ENCODE results near the gene ATOX1. TPM values are rescaled to one million over a fixed set of nuclear protein-coding genes. Genes with fewer than 3 reads are reported as not detected.
"Not testable (repeated sequence)": the region's sequence is repeated elsewhere in the genome, so short reads cannot be mapped to it uniquely, and the experiment has no call there.

The ATOX1 gene
- total and polyA plus RNA-seq, 2 donors, result 90.5 to 145 TPM

DNA sequence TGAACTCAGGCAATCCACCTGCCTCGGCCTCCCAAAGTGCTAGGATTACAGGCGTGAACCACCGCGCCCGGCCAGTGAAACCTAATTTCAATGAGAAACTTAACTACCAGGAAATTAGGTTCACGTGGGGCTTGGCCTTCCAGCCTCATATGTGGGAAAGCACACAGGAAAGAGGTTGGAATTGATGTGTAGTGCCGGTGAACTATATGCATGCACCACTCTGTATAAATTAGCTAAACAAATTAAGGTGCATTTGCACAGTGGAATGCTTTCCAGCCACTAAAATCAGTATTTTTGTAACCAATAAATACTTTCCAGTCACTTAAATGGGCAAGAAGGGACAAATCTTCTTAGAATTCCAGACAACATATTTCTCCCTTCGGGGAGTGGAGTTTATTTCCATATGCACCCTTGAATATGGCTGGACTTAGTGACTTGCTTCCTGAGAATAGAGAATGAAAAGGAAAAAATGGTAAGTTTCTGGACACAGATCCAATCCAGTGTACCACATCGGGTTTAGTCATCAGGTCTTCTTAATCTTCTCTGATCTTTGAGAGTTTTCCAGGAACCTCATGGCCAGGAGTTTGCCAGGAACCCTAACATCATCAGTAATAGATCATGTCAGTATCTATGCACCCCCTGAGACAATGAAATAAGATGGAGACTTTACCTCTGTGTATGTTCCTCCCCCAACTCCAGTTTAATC is 24.9 kb downstream of the ATOX1 start:
- Histone ChIP-seq H3K36me3 (ENCODE audit: control insufficient read depth in 2 of 2, insufficient read depth in 2 of 2, low read length in 1 of 2) (no peaks in the 10 kb centered on the region), H3K4me1 (ENCODE audit: control insufficient read depth in 2 of 2, insufficient read depth in 2 of 2, low read length in 2 of 2) (no peaks in the 10 kb centered on the region), H3K27ac (ENCODE audit: low read depth in 1 of 2, low read length in 1 of 2) (no peak overlapping the region), H3K4me3 (ENCODE audit: low read length in 2 of 2) (no peak overlapping the region), H3K27me3 (ENCODE audit: control insufficient read depth in 2 of 2, insufficient read depth in 1 of 2, low read length in 1 of 2) (no peaks in the 10 kb centered on the region), H3K9me3 (ENCODE audit: control insufficient read depth in 2 of 2, insufficient read depth in 1 of 2, low read length in 1 of 2) (no peaks in the 10 kb centered on the region)
- 98% methylated on average over 9 of the region's 9 CpGs for WGBS
- DNase-seq (ENCODE audit: low read depth in 6 of 9, low spot score in 9 of 9), result no peak

DNA sequence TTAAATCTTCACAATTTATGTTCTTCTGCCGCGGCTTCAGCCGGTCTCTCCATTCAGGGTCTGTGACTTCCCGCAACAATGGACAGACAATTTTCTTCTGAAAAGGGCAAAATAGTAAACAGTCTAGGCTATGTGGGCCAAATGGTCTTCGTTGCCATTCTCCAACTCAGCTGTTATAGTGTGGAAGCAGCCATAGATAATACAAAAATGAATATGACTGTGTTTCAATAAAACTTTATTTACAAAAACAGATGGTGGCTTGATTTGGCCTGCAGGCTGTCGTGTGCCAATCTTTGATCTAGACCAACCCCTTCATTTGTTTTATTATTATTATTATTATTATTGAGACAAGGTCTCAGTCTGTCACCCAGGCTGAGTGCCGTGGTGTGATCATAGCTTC is 28.1 kb downstream of the ATOX1 start:
- WGBS, result 90% methylated on average over 7 of the region's 7 CpGs
- no peaks in the 10 kb centered on the region for H3K4me1 ChIP-seq (ENCODE audit: control insufficient read depth in 2 of 2, insufficient read depth in 2 of 2, low read length in 2 of 2)
- H3K4me3 ChIP-seq (ENCODE audit: low read length in 2 of 2), result no peak overlapping the region
- no peak overlapping the region for H3K27ac ChIP-seq (ENCODE audit: low read depth in 1 of 2, low read length in 1 of 2)
- no peaks in the 10 kb centered on the region for H3K36me3 ChIP-seq (ENCODE audit: control insufficient read depth in 2 of 2, insufficient read depth in 2 of 2, low read length in 1 of 2)
- no peaks in the 10 kb centered on the region for H3K27me3 ChIP-seq (ENCODE audit: control insufficient read depth in 2 of 2, insufficient read depth in 1 of 2, low read length in 1 of 2)
- no peaks in the 10 kb centered on the region for H3K9me3 ChIP-seq (ENCODE audit: control insufficient read depth in 2 of 2, insufficient read depth in 1 of 2, low read length in 1 of 2)
- DNase-seq (ENCODE audit: low read depth in 6 of 9, low spot score in 9 of 9), result no peak

- H3K27ac ChIP-seq (ENCODE audit: low read depth in 1 of 2, low read length in 1 of 2); H3K27me3 ChIP-seq (ENCODE audit: control insufficient read depth in 2 of 2, insufficient read depth in 1 of 2, low read length in 1 of 2); H3K4me1 ChIP-seq (ENCODE audit: control insufficient read depth in 2 of 2, insufficient read depth in 2 of 2, low read length in 2 of 2); DNase-seq (ENCODE audit: low read depth in 6 of 9, low spot score in 9 of 9); H3K36me3 ChIP-seq (ENCODE audit: control insufficient read depth in 2 of 2, insufficient read depth in 2 of 2, low read length in 1 of 2); H3K9me3 ChIP-seq (ENCODE audit: control insufficient read depth in 2 of 2, insufficient read depth in 1 of 2, low read length in 1 of 2); H3K4me3 ChIP-seq (ENCODE audit: low read length in 2 of 2): not testable (repeated sequence)
- 83% methylated on average over 5 of the region's 5 CpGs for WGBS
These were observed 28.8 kb downstream of the ATOX1 start for GRCh38 chr5:151729597-151729996.

- no peaks in the 10 kb centered on the region for H3K4me1 ChIP-seq (ENCODE audit: control insufficient read depth in 2 of 2, insufficient read depth in 2 of 2, low read length in 2 of 2)
- H3K9me3 ChIP-seq (ENCODE audit: control insufficient read depth in 2 of 2, insufficient read depth in 1 of 2, low read length in 1 of 2), result no peaks in the 10 kb centered on the region
- no peak for DNase-seq (ENCODE audit: low read depth in 6 of 9, low spot score in 9 of 9)
- H3K27ac ChIP-seq (ENCODE audit: low read depth in 1 of 2, low read length in 1 of 2), result no peak overlapping the region
- 97% methylated on average over 2 of the region's 2 CpGs for WGBS
- no peaks in the 10 kb centered on the region for H3K27me3 ChIP-seq (ENCODE audit: control insufficient read depth in 2 of 2, insufficient read depth in 1 of 2, low read length in 1 of 2)
- H3K4me3 ChIP-seq (ENCODE audit: low read length in 2 of 2), result no peak overlapping the region
- no peaks in the 10 kb centered on the region for H3K36me3 ChIP-seq (ENCODE audit: control insufficient read depth in 2 of 2, insufficient read depth in 2 of 2, low read length in 1 of 2)
These were observed 34.1 kb downstream of the ATOX1 start for GRCh38 chr5:151724360-151724759.

DNA sequence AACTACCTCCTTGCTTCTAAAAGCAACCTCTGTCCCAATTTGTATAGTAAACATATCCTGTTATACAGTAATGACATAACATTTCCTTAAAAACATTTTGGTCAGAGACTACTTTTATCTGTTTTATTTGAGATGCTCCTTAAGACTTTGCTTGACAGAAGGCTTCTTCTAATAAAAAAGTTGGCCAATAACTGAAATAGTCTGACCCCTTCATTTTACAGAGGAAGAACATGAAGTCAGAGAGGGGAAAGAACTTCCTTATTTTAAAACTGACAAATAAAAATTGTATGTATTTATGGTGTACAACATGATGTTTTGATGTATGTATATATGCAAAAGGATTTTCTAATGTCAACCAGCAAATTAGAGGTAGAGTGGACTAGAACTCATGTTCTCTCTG is 35.9 kb downstream of the ATOX1 start:
- no peaks in the 10 kb centered on the region for H3K27me3 ChIP-seq (ENCODE audit: control insufficient read depth in 2 of 2, insufficient read depth in 1 of 2, low read length in 1 of 2)
- no peaks in the 10 kb centered on the region for H3K9me3 ChIP-seq (ENCODE audit: control insufficient read depth in 2 of 2, insufficient read depth in 1 of 2, low read length in 1 of 2)
- no peak overlapping the region for H3K27ac ChIP-seq (ENCODE audit: low read depth in 1 of 2, low read length in 1 of 2)
- no peaks in the 10 kb centered on the region for H3K36me3 ChIP-seq (ENCODE audit: control insufficient read depth in 2 of 2, insufficient read depth in 2 of 2, low read length in 1 of 2)
- DNase-seq (ENCODE audit: low read depth in 6 of 9, low spot score in 9 of 9), result no peak
- H3K4me1 ChIP-seq (ENCODE audit: control insufficient read depth in 2 of 2, insufficient read depth in 2 of 2, low read length in 2 of 2), result no peaks in the 10 kb centered on the region
- no peak overlapping the region for H3K4me3 ChIP-seq (ENCODE audit: low read length in 2 of 2)

DNA sequence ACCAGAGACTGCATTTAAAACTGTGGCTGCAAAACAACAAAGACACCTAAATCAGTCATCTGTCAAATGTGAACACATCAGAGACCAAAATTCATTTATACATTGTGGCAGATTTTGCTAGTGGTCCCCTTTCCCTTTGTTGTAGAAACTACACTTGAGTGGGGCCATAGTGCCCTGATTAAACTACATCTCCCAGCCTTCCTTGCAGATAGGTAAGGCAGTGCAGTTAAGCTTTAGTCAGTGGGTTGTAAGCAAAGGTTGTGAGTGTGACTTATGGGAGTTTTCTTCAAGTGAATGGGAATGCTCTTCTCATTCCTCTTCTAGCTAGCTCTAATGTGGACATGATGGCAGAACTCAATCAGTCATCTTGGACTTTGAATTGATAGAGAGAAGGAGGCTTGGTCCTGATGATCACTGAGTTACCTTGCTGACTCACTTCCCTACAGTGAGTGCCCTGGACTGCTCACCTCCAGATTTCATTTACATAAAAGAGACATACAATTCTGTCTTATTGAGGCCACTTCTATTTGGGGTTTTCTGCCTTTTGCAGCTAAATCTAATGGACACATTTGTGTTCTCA is 36.5 kb downstream of the ATOX1 start:
- Histone ChIP-seq H3K4me1 (ENCODE audit: control insufficient read depth in 2 of 2, insufficient read depth in 2 of 2, low read length in 2 of 2) (no peaks in the 10 kb centered on the region), H3K27ac (ENCODE audit: low read depth in 1 of 2, low read length in 1 of 2) (peak overlapping the region in 1 of 2 donors; percentile 2), H3K27me3 (ENCODE audit: control insufficient read depth in 2 of 2, insufficient read depth in 1 of 2, low read length in 1 of 2) (no peaks in the 10 kb centered on the region), H3K4me3 (ENCODE audit: low read length in 2 of 2) (no peak overlapping the region), H3K9me3 (ENCODE audit: control insufficient read depth in 2 of 2, insufficient read depth in 1 of 2, low read length in 1 of 2) (no peaks in the 10 kb centered on the region), H3K36me3 (ENCODE audit: control insufficient read depth in 2 of 2, insufficient read depth in 2 of 2, low read length in 1 of 2) (no peaks in the 10 kb centered on the region)
- DNase-seq (ENCODE audit: low read depth in 6 of 9, low spot score in 9 of 9), result no peak

DNA sequence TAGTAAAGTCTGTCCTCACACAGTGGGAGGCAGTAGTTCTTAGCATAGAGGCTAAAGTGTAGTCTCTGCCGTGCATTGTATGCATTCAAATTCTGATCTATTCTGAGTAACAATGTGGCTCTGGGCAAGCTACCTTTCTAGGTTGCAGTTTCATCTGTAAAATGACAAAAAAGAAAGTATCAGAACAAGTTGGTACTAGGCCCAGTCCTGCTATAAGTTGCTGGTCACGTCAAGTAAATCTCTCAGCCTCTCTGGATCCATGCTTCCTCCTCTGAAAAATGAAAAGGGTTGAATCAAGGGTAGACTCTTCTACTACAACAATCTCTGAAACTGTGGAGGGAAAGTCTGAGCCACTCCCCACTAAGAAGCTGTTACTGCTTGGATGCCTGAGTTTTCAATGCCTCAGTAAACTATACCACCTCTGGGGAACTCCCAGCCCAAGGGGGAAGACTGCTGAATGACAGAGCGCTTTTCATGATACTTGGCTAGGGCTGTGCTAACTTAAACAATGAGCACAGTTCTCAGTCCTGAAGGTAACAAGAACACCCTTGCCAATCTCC is 37.3 kb downstream of the ATOX1 start:
- 91% methylated on average over 3 of the region's 3 CpGs for WGBS
- H3K27me3 ChIP-seq (ENCODE audit: control insufficient read depth in 2 of 2, insufficient read depth in 1 of 2, low read length in 1 of 2), result no peaks in the 10 kb centered on the region
- no peak overlapping the region for H3K4me3 ChIP-seq (ENCODE audit: low read length in 2 of 2)
- H3K9me3 ChIP-seq (ENCODE audit: control insufficient read depth in 2 of 2, insufficient read depth in 1 of 2, low read length in 1 of 2), result no peaks in the 10 kb centered on the region
- H3K4me1 ChIP-seq (ENCODE audit: control insufficient read depth in 2 of 2, insufficient read depth in 2 of 2, low read length in 2 of 2), result no peaks in the 10 kb centered on the region
- peak overlapping the region in 1 of 2 donors; percentile 36 for H3K27ac ChIP-seq (ENCODE audit: low read depth in 1 of 2, low read length in 1 of 2)
- no peaks in the 10 kb centered on the region for H3K36me3 ChIP-seq (ENCODE audit: control insufficient read depth in 2 of 2, insufficient read depth in 2 of 2, low read length in 1 of 2)
- DNase-seq (ENCODE audit: low read depth in 6 of 9, low spot score in 9 of 9), result no peak

- Histone ChIP-seq H3K36me3 (ENCODE audit: control insufficient read depth in 2 of 2, insufficient read depth in 2 of 2, low read length in 1 of 2) (no peaks in the 10 kb centered on the region), H3K4me3 (ENCODE audit: low read length in 2 of 2) (no peak overlapping the region), H3K9me3 (ENCODE audit: control insufficient read depth in 2 of 2, insufficient read depth in 1 of 2, low read length in 1 of 2) (no peaks in the 10 kb centered on the region), H3K4me1 (ENCODE audit: control insufficient read depth in 2 of 2, insufficient read depth in 2 of 2, low read length in 2 of 2) (no peaks in the 10 kb centered on the region), H3K27ac (ENCODE audit: low read depth in 1 of 2, low read length in 1 of 2) (no peak overlapping the region), H3K27me3 (ENCODE audit: control insufficient read depth in 2 of 2, insufficient read depth in 1 of 2, low read length in 1 of 2) (no peaks in the 10 kb centered on the region)
- DNase-seq (ENCODE audit: low read depth in 6 of 9, low spot score in 9 of 9), result no peak
- WGBS, result 96% methylated on average over 2 of the region's 2 CpGs
These were observed 38.2 kb downstream of the ATOX1 start for GRCh38 chr5:151720215-151720614.

GRCh38 chr5:151719228-151720000 is 39.0 kb downstream of the ATOX1 start:
- no peaks in the 10 kb centered on the region for H3K9me3 ChIP-seq (ENCODE audit: control insufficient read depth in 2 of 2, insufficient read depth in 1 of 2, low read length in 1 of 2)
- no peaks in the 10 kb centered on the region for H3K4me1 ChIP-seq (ENCODE audit: control insufficient read depth in 2 of 2, insufficient read depth in 2 of 2, low read length in 2 of 2)
- DNase-seq (ENCODE audit: low read depth in 6 of 9, low spot score in 9 of 9), result no peak
- WGBS, result 97% methylated on average over 6 of the region's 6 CpGs
- H3K27ac ChIP-seq (ENCODE audit: low read depth in 1 of 2, low read length in 1 of 2), result no peak overlapping the region
- no peaks in the 10 kb centered on the region for H3K36me3 ChIP-seq (ENCODE audit: control insufficient read depth in 2 of 2, insufficient read depth in 2 of 2, low read length in 1 of 2)
- no peaks in the 10 kb centered on the region for H3K27me3 ChIP-seq (ENCODE audit: control insufficient read depth in 2 of 2, insufficient read depth in 1 of 2, low read length in 1 of 2)
- no peak overlapping the region for H3K4me3 ChIP-seq (ENCODE audit: low read length in 2 of 2)
